Measurements from ENCODE around the gene PARP1.

DNA sequence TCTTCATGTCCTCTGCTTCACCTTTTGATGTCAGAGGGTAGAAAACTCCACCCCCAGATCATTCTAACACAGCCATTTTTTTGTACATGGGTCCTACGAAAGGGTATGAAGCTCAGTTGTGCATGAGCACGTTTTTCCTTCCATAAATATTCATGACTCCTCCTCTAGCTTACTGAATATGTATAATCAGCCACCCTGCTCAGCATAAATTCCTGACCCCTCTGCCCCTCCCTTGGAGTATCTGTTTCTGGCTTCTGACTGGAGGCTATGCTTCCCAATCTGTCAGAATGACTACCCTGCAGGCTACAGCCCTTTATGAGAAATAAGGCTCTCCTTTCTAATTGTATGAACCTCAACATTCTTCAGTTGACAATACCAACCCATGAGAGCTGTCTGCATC lies 42.8 kb upstream of the PARP1 start:
- TF ChIP-seq, protein P1, sequence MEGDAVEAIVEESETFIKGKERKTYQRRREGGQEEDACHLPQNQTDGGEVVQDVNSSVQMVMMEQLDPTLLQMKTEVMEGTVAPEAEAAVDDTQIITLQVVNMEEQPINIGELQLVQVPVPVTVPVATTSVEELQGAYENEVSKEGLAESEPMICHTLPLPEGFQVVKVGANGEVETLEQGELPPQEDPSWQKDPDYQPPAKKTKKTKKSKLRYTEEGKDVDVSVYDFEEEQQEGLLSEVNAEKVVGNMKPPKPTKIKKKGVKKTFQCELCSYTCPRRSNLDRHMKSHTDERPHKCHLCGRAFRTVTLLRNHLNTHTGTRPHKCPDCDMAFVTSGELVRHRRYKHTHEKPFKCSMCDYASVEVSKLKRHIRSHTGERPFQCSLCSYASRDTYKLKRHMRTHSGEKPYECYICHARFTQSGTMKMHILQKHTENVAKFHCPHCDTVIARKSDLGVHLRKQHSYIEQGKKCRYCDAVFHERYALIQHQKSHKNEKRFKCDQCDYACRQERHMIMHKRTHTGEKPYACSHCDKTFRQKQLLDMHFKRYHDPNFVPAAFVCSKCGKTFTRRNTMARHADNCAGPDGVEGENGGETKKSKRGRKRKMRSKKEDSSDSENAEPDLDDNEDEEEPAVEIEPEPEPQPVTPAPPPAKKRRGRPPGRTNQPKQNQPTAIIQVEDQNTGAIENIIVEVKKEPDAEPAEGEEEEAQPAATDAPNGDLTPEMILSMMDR (conservative IDR thresholded peaks at IDR 0.05): no peak
- no peak for TF ChIP-seq EZH2 (IDR thresholded peaks at IDR 0.05; ENCODE audit: low read depth)

Measured in PC-9 (cell line).